Duodenal mucosa (tissue), 2 donors: ENCODE measurements around the gene AFTPH.

Source experiments
- H3K27ac ChIP-seq: one replicate; pipeline ENCODE4 v1.7.0; 2013; ENCODE audit warnings: low read depth, low read length
- H3K27me3 ChIP-seq, 2 donors: one replicate each; pipeline ENCODE4 v1.7.0; 2013; ENCODE audit warnings: low read length in 2 of 2, control low read depth in 1 of 2; ENCODE audit not compliant: insufficient read depth in 2 of 2, control insufficient read depth in 1 of 2
- H3K36me3 ChIP-seq, 2 donors: one replicate each; pipeline ENCODE4 v1.7.0; 2013; ENCODE audit warnings: low read length in 2 of 2, control low read depth in 1 of 2; ENCODE audit not compliant: insufficient read depth in 2 of 2, control insufficient read depth in 1 of 2
- H3K4me1 ChIP-seq, 2 donors: one replicate each; pipeline ENCODE4 v1.7.0; 2013; ENCODE audit warnings: low read length in 2 of 2, control low read depth in 1 of 2; ENCODE audit not compliant: insufficient read depth in 2 of 2, control insufficient read depth in 1 of 2
- H3K4me3 ChIP-seq, 2 donors: one replicate each; pipeline ENCODE4 v1.7.0; 2013; ENCODE audit warnings: low read length in 2 of 2, low read depth in 1 of 2
- H3K9ac ChIP-seq, 2 donors: one replicate each; pipeline ENCODE4 v1.7.0; 2013; ENCODE audit warnings: low read length in 2 of 2, low read depth in 1 of 2
- H3K9me3 ChIP-seq, 2 donors: one replicate each; pipeline ENCODE4 v1.7.0; 2013; ENCODE audit warnings: low read length in 2 of 2, control low read depth in 1 of 2; ENCODE audit not compliant: control insufficient read depth in 1 of 2

Gene AFTPH

DNA sequence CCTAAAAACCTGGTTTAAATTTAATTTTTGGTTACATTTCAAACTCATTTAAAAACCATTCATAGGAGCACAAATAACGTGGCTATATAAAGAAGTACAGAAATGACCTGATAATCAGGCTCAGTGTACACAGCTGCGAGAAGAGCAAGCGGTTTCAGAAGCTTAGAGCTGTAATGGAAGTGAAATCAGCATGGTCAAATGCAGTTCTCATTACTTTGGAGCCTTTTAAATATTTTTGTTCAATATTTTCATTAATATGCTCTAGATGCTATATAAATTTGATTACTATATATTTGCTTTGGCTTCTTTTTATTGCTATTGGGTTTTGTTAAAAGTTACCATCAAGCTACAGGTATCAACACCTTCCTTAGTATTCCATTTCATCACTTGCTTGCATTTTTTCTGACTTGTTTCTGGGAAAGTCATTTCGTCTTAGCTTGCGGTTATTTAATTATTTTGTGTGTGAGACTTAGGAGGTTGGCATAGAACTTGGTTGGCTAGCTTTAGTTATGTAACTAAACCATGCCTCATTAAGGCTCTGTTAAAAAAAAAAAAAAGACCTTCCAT, 58.7 kb downstream of the AFTPH start:
- peaks cover 0 to 26% of the 10 kb centered on the region in 2 donors for H3K36me3 ChIP-seq
- no peak overlapping the region for H3K27ac ChIP-seq
- H3K4me3 ChIP-seq = no peak overlapping the region
- H3K4me1 ChIP-seq = peaks cover 4 to 9% of the 10 kb centered on the region in 2 donors
- no peaks in the 10 kb centered on the region for H3K27me3 ChIP-seq
- H3K9me3 ChIP-seq = no peaks in the 10 kb centered on the region
- no peak overlapping the region for H3K9ac ChIP-seq

DNA sequence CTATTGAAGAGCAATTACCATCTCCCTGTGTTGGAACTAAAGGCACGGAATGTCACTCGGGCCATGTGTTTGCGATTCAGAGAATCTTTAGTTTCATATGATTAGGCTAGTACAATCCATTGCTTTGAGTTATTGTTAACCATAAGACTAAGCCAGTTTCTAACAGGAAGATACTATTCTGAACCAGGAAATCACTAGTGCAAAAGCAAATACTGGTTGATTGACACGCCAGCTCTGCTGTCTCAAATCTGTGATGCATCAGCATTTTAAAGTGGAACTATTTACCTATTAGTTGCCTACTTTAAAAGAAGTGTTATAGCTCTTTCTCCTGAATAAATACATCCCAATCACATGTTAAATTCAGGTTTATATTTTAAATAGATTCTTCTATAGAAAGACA, 61.9 kb downstream of the AFTPH start:
- Histone ChIP-seq H3K4me1 (peaks cover 4 to 9% of the 10 kb centered on the region in 2 donors), H3K4me3 (no peak overlapping the region), H3K36me3 (peaks cover 10 to 20% of the 10 kb centered on the region in 2 donors), H3K9me3 (no peaks in the 10 kb centered on the region), H3K9ac (no peak overlapping the region), H3K27me3 (no peaks in the 10 kb centered on the region), H3K27ac (no peak overlapping the region)

DNA sequence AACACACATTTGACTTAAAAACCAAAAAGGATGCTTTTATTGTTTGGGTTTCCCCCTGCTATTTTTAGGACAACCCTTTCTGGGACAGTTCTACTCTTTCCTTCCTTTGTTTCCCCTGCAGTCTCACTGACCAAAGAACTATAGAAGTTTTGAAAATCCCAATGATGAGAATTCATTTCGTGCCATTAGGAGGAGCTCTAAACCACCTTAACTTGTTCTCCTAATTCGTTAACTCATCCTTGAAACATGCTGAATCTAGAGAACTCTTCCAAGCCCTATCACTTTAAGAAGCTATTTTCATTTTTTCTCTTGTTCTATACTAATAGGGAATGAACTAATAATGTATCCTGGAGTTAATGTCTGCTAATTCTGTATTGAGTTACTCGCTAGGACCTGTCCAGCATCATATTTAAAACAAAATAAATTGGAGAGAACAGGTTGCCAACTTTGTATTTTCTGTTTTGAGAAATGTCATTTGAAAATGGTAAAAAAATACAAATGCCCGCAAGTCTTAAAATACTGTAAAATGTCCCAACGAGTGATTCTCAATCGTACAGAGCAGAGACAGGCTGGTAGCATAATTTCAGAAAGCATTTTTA, 62.9 kb downstream of the AFTPH start:
- H3K9ac ChIP-seq = no peak overlapping the region
- no peaks in the 10 kb centered on the region for H3K9me3 ChIP-seq
- peaks cover 3 to 5% of the 10 kb centered on the region in 2 donors for H3K4me1 ChIP-seq
- no peak overlapping the region for H3K4me3 ChIP-seq
- peaks cover 13 to 28% of the 10 kb centered on the region in 2 donors for H3K36me3 ChIP-seq
- H3K27ac ChIP-seq = no peak overlapping the region
- H3K27me3 ChIP-seq = no peaks in the 10 kb centered on the region

DNA sequence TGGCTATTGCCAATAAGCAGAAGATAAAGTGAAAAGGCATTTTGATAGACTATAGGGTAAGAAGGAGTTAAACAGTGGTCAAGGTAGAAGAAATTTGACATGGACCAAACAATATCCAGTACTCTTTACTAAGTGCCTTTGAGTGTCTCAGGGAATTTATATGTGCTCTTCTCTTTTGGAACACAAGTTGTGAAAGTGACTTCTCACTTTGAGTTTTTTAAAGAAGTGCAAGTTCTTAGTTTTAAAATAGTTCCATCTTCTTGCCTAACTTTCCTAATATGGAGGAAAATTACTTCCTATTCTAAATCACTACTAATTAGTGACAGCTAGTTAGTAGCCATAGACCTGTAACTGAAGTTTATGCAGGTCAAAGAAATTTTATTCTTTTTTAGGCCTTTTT, 63.4 kb downstream of the AFTPH start:
- no peaks in the 10 kb centered on the region for H3K4me1 ChIP-seq
- H3K4me3 ChIP-seq = no peak overlapping the region
- H3K9me3 ChIP-seq = no peaks in the 10 kb centered on the region
- H3K36me3 ChIP-seq = peaks cover 13 to 33% of the 10 kb centered on the region in 2 donors
- H3K9ac ChIP-seq = no peak overlapping the region
- no peak overlapping the region for H3K27ac ChIP-seq
- H3K27me3 ChIP-seq = no peaks in the 10 kb centered on the region

DNA sequence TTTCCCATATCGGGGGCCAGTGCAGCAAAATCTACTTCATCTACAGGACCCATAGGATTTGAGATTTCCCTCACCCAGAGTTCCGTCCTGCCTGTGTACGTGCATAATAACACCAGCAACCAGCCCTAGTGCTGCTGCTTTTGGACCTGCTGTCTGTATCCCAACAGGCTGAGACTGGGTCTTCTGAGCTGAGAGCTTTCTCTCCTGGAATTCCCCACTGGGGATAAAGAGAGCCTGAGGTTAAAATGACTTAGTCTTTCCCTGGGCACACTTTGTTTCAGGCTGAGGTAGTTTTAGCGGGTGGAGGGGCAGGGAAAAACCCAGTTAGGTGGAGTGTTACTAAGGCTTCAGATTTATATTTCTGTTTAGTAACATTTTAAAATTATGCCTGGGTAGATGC, 67.1 kb downstream of the AFTPH start:
- no peak overlapping the region for H3K27ac ChIP-seq
- H3K9ac ChIP-seq = no peak overlapping the region
- H3K36me3 ChIP-seq = peaks cover 13 to 30% of the 10 kb centered on the region in 2 donors
- H3K27me3 ChIP-seq = no peaks in the 10 kb centered on the region
- peaks cover 12 to 13% of the 10 kb centered on the region in 2 donors for H3K4me1 ChIP-seq
- H3K4me3 ChIP-seq = no peak overlapping the region
- H3K9me3 ChIP-seq = no peaks in the 10 kb centered on the region

DNA sequence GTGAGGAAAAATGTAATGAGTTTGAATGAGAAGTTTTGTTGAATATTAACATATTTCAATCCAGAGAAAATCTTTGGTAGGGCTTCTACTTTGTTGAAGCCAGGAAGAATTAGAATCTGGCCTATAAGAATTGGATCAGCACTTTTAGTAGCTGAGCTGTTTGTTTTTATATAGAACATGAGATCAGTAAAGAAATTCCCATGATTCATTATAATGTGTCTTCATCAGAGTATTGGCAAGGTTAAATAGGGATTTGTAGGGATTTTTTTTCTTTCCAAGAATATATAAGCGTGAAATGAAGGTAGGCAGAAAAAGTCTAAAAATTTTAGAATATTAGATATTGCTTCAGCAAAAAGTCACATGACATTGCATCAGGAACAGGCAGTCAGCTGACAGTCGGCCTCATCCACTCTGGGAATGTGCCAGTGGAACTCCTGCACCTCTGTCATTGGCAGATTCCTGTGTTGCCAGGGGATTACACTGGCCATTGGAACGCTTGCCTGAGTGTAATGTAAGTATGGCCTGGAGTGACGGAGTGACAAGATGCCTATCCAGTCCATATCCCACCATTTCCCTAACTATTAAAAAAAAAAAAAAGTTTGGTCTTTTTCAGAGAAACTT, 69.0 kb downstream of the AFTPH start:
- H3K9me3 ChIP-seq = no peaks in the 10 kb centered on the region
- no peak overlapping the region for H3K9ac ChIP-seq
- peaks cover 13 to 17% of the 10 kb centered on the region in 2 donors for H3K4me1 ChIP-seq
- no peaks in the 10 kb centered on the region for H3K27me3 ChIP-seq
- H3K4me3 ChIP-seq = no peak overlapping the region
- no peak overlapping the region for H3K27ac ChIP-seq
- peaks cover 13 to 30% of the 10 kb centered on the region in 2 donors for H3K36me3 ChIP-seq

DNA sequence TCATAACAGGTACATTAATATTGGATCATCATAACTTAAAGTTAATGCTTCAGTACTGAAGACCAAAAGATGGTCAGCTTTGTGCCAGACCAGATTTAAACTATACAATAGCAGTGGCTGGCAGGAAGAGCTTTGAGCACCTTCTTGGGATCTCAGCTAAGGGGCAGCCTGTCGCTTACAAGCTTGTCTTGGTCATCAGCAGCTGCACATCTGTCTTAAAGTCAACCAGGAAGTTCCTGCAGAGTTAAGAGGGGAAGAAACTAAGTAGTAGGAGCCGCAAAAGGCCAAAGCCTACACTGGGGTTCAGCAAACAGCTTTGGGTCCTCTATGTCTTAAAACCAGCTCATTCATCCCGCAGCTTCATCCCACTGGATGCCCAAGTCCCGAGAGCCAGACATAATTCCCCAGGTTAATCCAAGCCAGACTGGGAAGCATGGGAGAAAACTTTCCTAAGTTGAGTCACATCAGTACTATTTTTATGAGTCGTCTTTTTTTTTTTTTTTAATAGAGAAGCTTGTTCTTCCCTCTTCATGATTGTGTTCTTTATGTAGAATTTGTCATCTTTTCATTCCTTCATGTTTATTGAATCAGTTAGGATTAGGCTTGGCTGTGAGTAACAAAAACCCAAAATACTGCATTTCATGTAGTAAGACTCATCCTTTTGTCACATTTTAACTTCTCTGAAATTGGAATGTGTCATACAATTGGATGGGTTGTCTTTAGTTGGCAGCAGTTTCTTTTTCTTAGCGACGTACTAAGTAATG, 70.3 kb downstream of the AFTPH start:
- no peaks in the 10 kb centered on the region for H3K27me3 ChIP-seq
- no peak overlapping the region for H3K9ac ChIP-seq
- no peak overlapping the region for H3K4me3 ChIP-seq
- no peak overlapping the region for H3K27ac ChIP-seq
- peaks cover 17 to 19% of the 10 kb centered on the region in 2 donors for H3K4me1 ChIP-seq
- H3K36me3 ChIP-seq = peaks cover 13 to 30% of the 10 kb centered on the region in 2 donors
- H3K9me3 ChIP-seq = no peaks in the 10 kb centered on the region

DNA sequence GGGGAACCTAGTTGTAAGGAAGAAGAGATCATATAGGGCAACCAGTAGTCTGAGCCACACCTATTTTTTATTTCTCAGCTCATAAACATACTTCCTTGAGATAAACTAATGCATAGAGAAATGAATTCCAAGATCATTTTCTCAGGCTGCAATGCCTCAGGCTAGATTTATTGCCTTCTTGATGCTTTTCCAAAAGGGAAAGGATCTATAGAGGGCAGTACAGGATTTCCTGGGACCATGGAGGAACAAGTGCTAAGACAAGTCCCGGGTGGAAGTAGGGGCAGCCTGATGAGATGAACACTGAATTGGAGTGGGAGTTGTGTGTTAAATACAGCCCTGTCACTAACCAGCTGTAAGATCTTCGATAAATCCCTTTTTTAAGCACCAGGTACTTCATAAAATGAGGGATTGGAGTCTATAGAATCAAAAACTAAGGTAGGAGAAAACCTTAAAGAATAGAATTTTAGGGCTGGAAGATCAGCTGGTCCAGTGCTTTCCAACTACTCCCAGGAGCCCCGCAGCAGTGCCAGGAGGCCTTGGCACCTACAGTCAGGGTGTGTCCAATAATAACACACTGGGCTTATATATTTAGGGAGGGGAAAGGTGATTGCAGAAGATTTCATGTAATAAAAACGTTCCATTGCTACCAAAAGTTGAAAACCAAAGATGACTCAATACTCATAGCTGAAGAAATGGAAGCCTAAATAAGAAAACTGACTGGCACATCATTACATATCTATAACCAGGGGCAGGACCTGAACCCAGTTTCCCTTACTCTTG, 71.5 kb downstream of the AFTPH start:
- Histone ChIP-seq H3K27ac (no peak overlapping the region), H3K36me3 (peaks cover 4 to 24% of the 10 kb centered on the region in 2 donors), H3K9ac (no peak overlapping the region), H3K27me3 (no peaks in the 10 kb centered on the region), H3K9me3 (no peaks in the 10 kb centered on the region), H3K4me3 (no peak overlapping the region), H3K4me1 (peaks cover 26 to 29% of the 10 kb centered on the region in 2 donors)

DNA sequence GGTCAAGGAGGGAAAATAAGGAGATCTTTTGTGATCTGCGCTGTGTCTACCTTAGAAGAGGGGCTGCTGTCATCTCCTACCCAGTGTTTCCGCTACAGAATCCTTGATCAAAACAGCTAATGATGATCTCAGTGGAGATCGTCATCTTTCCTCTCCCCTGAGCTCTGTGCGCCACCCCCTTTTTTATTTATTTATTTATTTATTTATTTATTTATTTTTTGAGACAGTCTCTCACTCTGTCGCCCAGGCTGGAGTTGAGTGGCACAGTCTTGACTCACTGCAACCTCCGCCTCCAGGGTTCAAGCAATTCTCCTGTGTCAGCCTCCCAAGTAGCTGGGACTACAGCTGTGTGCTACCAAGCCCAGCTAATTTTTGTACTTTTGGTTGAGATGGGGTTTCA, 74.1 kb downstream of the AFTPH start:
- H3K27me3 ChIP-seq = no peaks in the 10 kb centered on the region

More for the DNA sequence above, 74.1 kb downstream of the AFTPH start:
- peaks cover 0 to 3% of the 10 kb centered on the region in 2 donors for H3K36me3 ChIP-seq
- H3K4me3 ChIP-seq = no peak overlapping the region
- no peak overlapping the region for H3K27ac ChIP-seq
- H3K9ac ChIP-seq = no peak overlapping the region
- H3K9me3 ChIP-seq = no peaks in the 10 kb centered on the region
- peaks cover 34 to 38% of the 10 kb centered on the region in 2 donors for H3K4me1 ChIP-seq
